ENCODE data around the gene ESPN.

DNA sequence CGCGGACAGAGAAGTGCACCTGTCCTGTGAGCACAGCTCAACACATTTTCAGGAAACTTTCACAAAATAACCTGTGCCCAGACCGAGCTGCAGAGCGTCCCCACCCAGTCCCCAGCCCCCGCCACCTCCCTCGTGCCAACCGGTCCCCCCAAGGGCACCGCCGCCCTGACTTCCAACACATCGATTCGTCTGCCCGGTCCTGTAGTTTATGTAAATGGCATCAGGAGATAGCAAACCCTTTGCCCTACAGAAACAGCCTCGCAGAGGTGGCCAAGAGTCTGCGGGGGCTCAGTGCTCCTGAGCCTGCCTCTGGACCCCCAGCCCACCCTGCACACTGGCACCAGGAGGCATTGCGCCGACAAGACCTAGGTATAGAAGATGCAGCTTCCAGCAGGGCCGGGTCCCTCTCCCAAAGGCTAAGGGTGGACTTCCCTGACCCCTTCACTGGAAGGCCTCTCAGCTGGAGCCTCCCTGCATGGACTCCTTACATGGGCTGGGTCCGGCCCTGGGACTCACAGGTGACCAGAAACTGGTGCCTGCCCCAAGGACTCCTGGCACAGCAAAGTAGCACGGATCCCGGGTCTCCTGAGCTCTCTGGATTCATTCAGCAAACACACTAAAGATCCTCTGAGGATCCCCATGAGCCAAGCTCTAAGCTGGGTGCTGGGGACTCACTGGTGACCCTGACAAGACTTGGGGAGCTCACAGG lies 73.4 kb downstream of the ESPN start:
- TF ChIP-seq, protein P1, sequence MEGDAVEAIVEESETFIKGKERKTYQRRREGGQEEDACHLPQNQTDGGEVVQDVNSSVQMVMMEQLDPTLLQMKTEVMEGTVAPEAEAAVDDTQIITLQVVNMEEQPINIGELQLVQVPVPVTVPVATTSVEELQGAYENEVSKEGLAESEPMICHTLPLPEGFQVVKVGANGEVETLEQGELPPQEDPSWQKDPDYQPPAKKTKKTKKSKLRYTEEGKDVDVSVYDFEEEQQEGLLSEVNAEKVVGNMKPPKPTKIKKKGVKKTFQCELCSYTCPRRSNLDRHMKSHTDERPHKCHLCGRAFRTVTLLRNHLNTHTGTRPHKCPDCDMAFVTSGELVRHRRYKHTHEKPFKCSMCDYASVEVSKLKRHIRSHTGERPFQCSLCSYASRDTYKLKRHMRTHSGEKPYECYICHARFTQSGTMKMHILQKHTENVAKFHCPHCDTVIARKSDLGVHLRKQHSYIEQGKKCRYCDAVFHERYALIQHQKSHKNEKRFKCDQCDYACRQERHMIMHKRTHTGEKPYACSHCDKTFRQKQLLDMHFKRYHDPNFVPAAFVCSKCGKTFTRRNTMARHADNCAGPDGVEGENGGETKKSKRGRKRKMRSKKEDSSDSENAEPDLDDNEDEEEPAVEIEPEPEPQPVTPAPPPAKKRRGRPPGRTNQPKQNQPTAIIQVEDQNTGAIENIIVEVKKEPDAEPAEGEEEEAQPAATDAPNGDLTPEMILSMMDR (IDR thresholded peaks at IDR 0.05; ENCODE audit: insufficient read depth, low read depth, low read length), result no peak
- no peak for TF ChIP-seq EZH2 (IDR thresholded peaks at IDR 0.05; ENCODE audit: insufficient read depth, low read length)
